NCI-H187 treated with DMSO at 0.1 percent for 48 hours (cell line): Measurements from ENCODE around the gene MFNG.
"Not testable (repeated sequence)": the region's sequence is repeated elsewhere in the genome, so short reads cannot be mapped to it uniquely, and the experiment has no call there.

ENCODE experiments used
- DNase-seq: peaks from one replicate; lab custom pipeline; 2025; lab: John Stamatoyannopoulos, UW

The MFNG gene

GRCh38 chr22:37473437-37473946, 12.7 kb downstream of the MFNG start:
- DNase-seq: no peak

GRCh38 chr22:37472418-37473006, 13.7 kb downstream of the MFNG start:
- no peak for DNase-seq

GRCh38 chr22:37471727-37472417, 14.3 kb downstream of the MFNG start:
- no peak for DNase-seq

- DNase-seq: no peak
Measured at GRCh38 chr22:37470087-37470445, 16.1 kb downstream of the MFNG start.

GRCh38 chr22:37469416-37470086, 16.6 kb downstream of the MFNG start:
- DNase-seq: no peak

- DNase-seq: not testable (repeated sequence)
Measured at GRCh38 chr22:37468201-37468695, 17.9 kb downstream of the MFNG start.

GRCh38 chr22:37467391-37467955, 18.7 kb downstream of the MFNG start:
- no peak for DNase-seq

- DNase-seq: no peak
Measured at GRCh38 chr22:37464181-37464580, 22.0 kb downstream of the MFNG start.

- no peak for DNase-seq
Measured at GRCh38 chr22:37462983-37463382, 23.2 kb downstream of the MFNG start.

- DNase-seq: no peak
Measured at GRCh38 chr22:37462436-37462835, 23.7 kb downstream of the MFNG start.

- DNase-seq: no peak
Measured at GRCh38 chr22:37461961-37462360, 24.2 kb downstream of the MFNG start.

- DNase-seq: no peak
Measured at GRCh38 chr22:37460684-37461083, 25.5 kb downstream of the MFNG start.

GRCh38 chr22:37459206-37459605, 27.0 kb downstream of the MFNG start:
- no peak for DNase-seq

- DNase-seq: no peak
Measured at GRCh38 chr22:37457093-37457893, 28.9 kb downstream of the MFNG start.

GRCh38 chr22:37456346-37456745, 29.8 kb downstream of the MFNG start:
- DNase-seq: no peak

- no peak for DNase-seq
Measured at GRCh38 chr22:37455896-37456295, 30.3 kb downstream of the MFNG start.

- DNase-seq: no peak
Measured at GRCh38 chr22:37454857-37455686, 31.1 kb downstream of the MFNG start.

GRCh38 chr22:37453696-37454095, 32.5 kb downstream of the MFNG start:
- no peak for DNase-seq

GRCh38 chr22:37451218-37451617, 35.0 kb downstream of the MFNG start:
- no peak for DNase-seq

GRCh38 chr22:37449331-37450001, 36.7 kb downstream of the MFNG start:
- no peak for DNase-seq
